Tibial artery (tissue), 4 donors: ENCODE data around the gene CRYL1.
A peak's percentile ranks its signal among the peaks of the same experiment; 100 is the strongest.

ENCODE experiments used
- DNase-seq, 2 donors: peaks; one replicate each; pipeline ENCODE4 v3.0.0-alpha.2; 2019
- H3K27ac ChIP-seq, 2 donors: fragments of 200-600 bp; sonication (generic) in 1 of 2; 1 replicate in 1 of 2; 2 replicates in 1 of 2; pipeline ENCODE4 v1.5.1; 2018 to 2019; ENCODE audit warnings: mild to moderate bottlenecking in 1 of 2
- H3K27me3 ChIP-seq, 2 donors: fragments of 200-600 bp; sonication (generic) in 1 of 2; one replicate each; pipeline versions ENCODE4 v1.5.1 to v1.6.0; 2016 to 2019
- H3K36me3 ChIP-seq, 3 donors: fragments of 200-600 bp; sonication (generic) in 2 of 3; one replicate each; pipeline ENCODE4 v1.5.1; 2016 to 2019; ENCODE audit warnings: mild to moderate bottlenecking in 2 of 3
- H3K4me1 ChIP-seq, 4 donors: fragments of 200-600 bp; sonication (generic) in 2 of 4; 1 replicate in 3 of 4; 2 replicates in 1 of 4; pipeline ENCODE4 v1.5.1; 2016 to 2019
- H3K4me3 ChIP-seq, 2 donors: fragments of 200-600 bp; sonication (generic) in 1 of 2; 1 replicate in 1 of 2; 2 replicates in 1 of 2; pipeline ENCODE4 v1.5.1; 2018 to 2019; ENCODE audit warnings: mild to moderate bottlenecking in 2 of 2
- H3K9me3 ChIP-seq, 3 donors: fragments of 200-600 bp; sonication (generic) in 1 of 3; one replicate each; pipeline ENCODE4 v1.5.1; 2016 to 2019
- CTCF ChIP-seq, 2 experiments: fragments of 200-600 bp in 1 of 2; fragments of 450-650 bp in 1 of 2; IDR thresholded peaks; one replicate each; pipeline ENCODE4 v1.5.1; 2017 to 2019; ENCODE audit warnings: antibody characterized with exemption in 2 of 2, mild to moderate bottlenecking in 1 of 2, moderate library complexity in 1 of 2
- intact Hi-C: fragments of 100-400 bp; cut with DNase I; formaldehyde crosslinking; loops from one replicate; pipeline ENCODE4 v1.15.0; 2023; ENCODE audit warnings: low total_unique reads

The CRYL1 gene

GRCh38 chr13:20491926-20492435 lies 33.7 kb downstream of the CRYL1 start:
- DNase-seq, result no peak
- intact Hi-C loops, result loop anchor here (5.0 to 10.0 kb wide), 3 partner anchors 223 to 435 kb away; no protein-coding TSS in a partner anchor
- H3K27ac ChIP-seq, result no peak overlapping the region
- H3K9me3 ChIP-seq, result no peaks in the 10 kb centered on the region
- H3K4me1 ChIP-seq, result peaks cover 0 to 8% (median 0%) of the 10 kb centered on the region in 4 donors
- no peak for TF ChIP-seq CTCF (IDR thresholded peaks at IDR 0.05)
- H3K27me3 ChIP-seq, result no peaks in the 10 kb centered on the region
- H3K36me3 ChIP-seq, result peaks cover 0 to 17% (median 7%) of the 10 kb centered on the region in 3 donors
- no peak overlapping the region for H3K4me3 ChIP-seq

GRCh38 chr13:20489185-20489820 lies 36.4 kb downstream of the CRYL1 start:
- intact Hi-C loops, result no loop called here
- Histone ChIP-seq H3K4me3 (no peak overlapping the region), H3K27ac (no peak overlapping the region), H3K9me3 (no peaks in the 10 kb centered on the region), H3K4me1 (no peaks in the 10 kb centered on the region), H3K27me3 (no peaks in the 10 kb centered on the region), H3K36me3 (peaks cover 0 to 17% (median 7%) of the 10 kb centered on the region in 3 donors)
- peak in 1 of 2 donors; percentile 25 for DNase-seq
- TF ChIP-seq CTCF (IDR thresholded peaks at IDR 0.05), result peak in 1 of 2 experiments; percentile 15

GRCh38 chr13:20487927-20488326 lies 37.7 kb downstream of the CRYL1 start:
- H3K4me1 ChIP-seq, result no peaks in the 10 kb centered on the region
- H3K27me3 ChIP-seq, result no peaks in the 10 kb centered on the region
- intact Hi-C loops, result no loop called here
- H3K36me3 ChIP-seq, result peaks cover 0 to 17% (median 7%) of the 10 kb centered on the region in 3 donors
- DNase-seq, result no peak
- H3K27ac ChIP-seq, result no peak overlapping the region
- no peak for TF ChIP-seq CTCF (IDR thresholded peaks at IDR 0.05)
- H3K4me3 ChIP-seq, result no peak overlapping the region
- no peaks in the 10 kb centered on the region for H3K9me3 ChIP-seq

- H3K27ac ChIP-seq, result no peak overlapping the region
- intact Hi-C loops, result no loop called here
- no peak for TF ChIP-seq CTCF (IDR thresholded peaks at IDR 0.05)
Observed at GRCh38 chr13:20482787-20483186, 42.9 kb downstream of the CRYL1 start.

GRCh38 chr13:20482275-20482761 lies 43.3 kb downstream of the CRYL1 start:
- DNase-seq, result no peak
- Histone ChIP-seq H3K27me3 (no peaks in the 10 kb centered on the region), H3K4me3 (no peak overlapping the region), H3K4me1 (no peaks in the 10 kb centered on the region), H3K9me3 (no peaks in the 10 kb centered on the region), H3K27ac (no peak overlapping the region), H3K36me3 (no peaks in the 10 kb centered on the region)
- TF ChIP-seq CTCF (IDR thresholded peaks at IDR 0.05), result no peak
- intact Hi-C loops, result no loop called here

More at GRCh38 chr13:20482787-20483186, 42.9 kb downstream of the CRYL1 start:
- no peak for DNase-seq
- H3K36me3 ChIP-seq, result peaks cover 0 to 4% (median 0%) of the 10 kb centered on the region in 3 donors
- no peaks in the 10 kb centered on the region for H3K4me1 ChIP-seq
- H3K4me3 ChIP-seq, result no peak overlapping the region
- no peaks in the 10 kb centered on the region for H3K27me3 ChIP-seq
- H3K9me3 ChIP-seq, result no peaks in the 10 kb centered on the region
